H9 (cell line): Measurements from ENCODE around the gene C3orf70. TPM values are rescaled to one million over a fixed set of nuclear protein-coding genes. Genes with fewer than 3 reads are reported as not detected.

Experiments
- DNase-seq: peaks from one replicate; pipeline ENCODE4 v3.0.0-alpha.2; 2017
- H2AFZ ChIP-seq: one replicate; pipeline ENCODE4 v1.6.1; 2013; ENCODE audit warnings: mild to moderate bottlenecking, low read length, control low read depth, moderate library complexity
- H2AK5ac ChIP-seq: 2 replicates; pipeline ENCODE4 v1.6.1; 2013; ENCODE audit warnings: low read length, control low read depth, mixed read lengths; ENCODE audit not compliant: insufficient read length
- H2BK120ac ChIP-seq: one replicate; pipeline ENCODE4 v1.6.1; 2013; ENCODE audit warnings: low read depth, mild to moderate bottlenecking, low read length, control low read depth, inconsistent platforms; ENCODE audit not compliant: poor library complexity, severe bottlenecking
- H2BK12ac ChIP-seq: 2 replicates; pipeline ENCODE4 v1.6.1; 2013; ENCODE audit warnings: low read length, control low read depth, mixed read lengths, low read depth; ENCODE audit not compliant: insufficient read length
- H2BK15ac ChIP-seq: 2 replicates; pipeline ENCODE4 v1.6.1; 2013; ENCODE audit warnings: low read depth, low read length, control low read depth
- H2BK20ac ChIP-seq: one replicate; pipeline ENCODE4 v1.6.1; 2013; ENCODE audit warnings: low read depth, mild to moderate bottlenecking, low read length, control low read depth, inconsistent platforms; ENCODE audit not compliant: poor library complexity, severe bottlenecking
- H2BK5ac ChIP-seq: 2 replicates; pipeline ENCODE4 v1.6.1; 2013; ENCODE audit warnings: low read length, control low read depth, mixed read lengths; ENCODE audit not compliant: insufficient read length
- H3K14ac ChIP-seq: 2 replicates; pipeline ENCODE4 v1.6.1; 2013; ENCODE audit warnings: low read length, control low read depth; ENCODE audit not compliant: insufficient read depth
- H3K18ac ChIP-seq: 2 replicates; pipeline ENCODE4 v1.6.1; 2013; ENCODE audit warnings: low read depth, mild to moderate bottlenecking, mixed read lengths, low read length, control low read depth; ENCODE audit not compliant: insufficient read length
- H3K23ac ChIP-seq: 2 replicates; pipeline ENCODE4 v1.6.1; 2013; ENCODE audit warnings: low read length, control low read depth, mixed read lengths, low read depth; ENCODE audit not compliant: insufficient read length
- H3K23me2 ChIP-seq: 2 replicates; pipeline ENCODE4 v1.6.1; 2013; ENCODE audit warnings: low read depth, mild to moderate bottlenecking, mixed read lengths, low read length, control low read depth; ENCODE audit not compliant: insufficient read length, poor library complexity, severe bottlenecking
- H3K27ac ChIP-seq: 2 replicates; pipeline ENCODE4 v1.5.1; 2013; ENCODE audit warnings: low read length, control low read depth, mixed read lengths, low read depth; ENCODE audit not compliant: insufficient read length
- H3K27me3 ChIP-seq: 2 replicates; pipeline ENCODE4 v1.6.1; 2013; ENCODE audit warnings: low read length, control low read depth, inconsistent platforms; ENCODE audit not compliant: insufficient read depth
- H3K4ac ChIP-seq: 2 replicates; pipeline ENCODE4 v1.6.1; 2013; ENCODE audit warnings: low read depth, mild to moderate bottlenecking, control low read depth, inconsistent platforms, low read length, moderate library complexity
- H3K4me1 ChIP-seq: 2 replicates; pipeline ENCODE4 v1.6.1; 2013; ENCODE audit warnings: low read length, control low read depth, inconsistent platforms; ENCODE audit not compliant: insufficient read depth
- H3K4me2 ChIP-seq: 2 replicates; pipeline ENCODE4 v1.6.1; 2013; ENCODE audit warnings: low read length, control low read depth, mixed read lengths; ENCODE audit not compliant: insufficient read length, insufficient read depth
- H3K56ac ChIP-seq: 2 replicates; pipeline ENCODE4 v1.6.1; 2013; ENCODE audit warnings: low read depth, mild to moderate bottlenecking, mixed read lengths, low read length, control low read depth; ENCODE audit not compliant: insufficient read length
- H3K79me1 ChIP-seq: 2 replicates; pipeline ENCODE4 v1.6.1; 2013; ENCODE audit warnings: low read depth, mild to moderate bottlenecking, moderate library complexity, low read length, control low read depth, inconsistent platforms; ENCODE audit not compliant: insufficient read depth, poor library complexity, severe bottlenecking
- H3K79me2 ChIP-seq: 2 replicates; pipeline ENCODE4 v1.6.1; 2013; ENCODE audit warnings: low read length, control low read depth, inconsistent platforms; ENCODE audit not compliant: insufficient read depth
- H3K9ac ChIP-seq: 2 replicates; pipeline ENCODE4 v1.6.1; 2013; ENCODE audit warnings: low read length, control low read depth, mixed read lengths; ENCODE audit not compliant: insufficient read length; ENCODE audit errors: extremely low read depth
- H3K9me3 ChIP-seq: one replicate; pipeline ENCODE4 v1.6.1; 2013; ENCODE audit warnings: low read depth, low read length, inconsistent platforms; ENCODE audit not compliant: control insufficient read depth
- H3T11ph ChIP-seq: one replicate; pipeline ENCODE4 v1.6.1; 2013; ENCODE audit warnings: mild to moderate bottlenecking, low read length, control low read depth, inconsistent platforms
- H4K20me1 ChIP-seq: one replicate; pipeline ENCODE4 v1.6.1; 2013; ENCODE audit not compliant: control insufficient read depth, insufficient read length, insufficient read depth
- H4K5ac ChIP-seq: 2 replicates; pipeline ENCODE4 v1.6.1; 2013; ENCODE audit warnings: low read depth, mild to moderate bottlenecking, mixed read lengths, low read length, control low read depth; ENCODE audit not compliant: insufficient read length
- H4K8ac ChIP-seq: replicated peaks from 2 replicates; pipeline ENCODE4 v1.6.1; 2013; ENCODE audit warnings: low read length, control low read depth, mixed read lengths, low read depth; ENCODE audit not compliant: insufficient read length
- H4K91ac ChIP-seq: 2 replicates; pipeline ENCODE4 v1.6.1; 2013; ENCODE audit warnings: low read depth, mild to moderate bottlenecking, moderate library complexity, mixed read lengths, low read length, control low read depth; ENCODE audit not compliant: insufficient read length
- H3K27ac Mint-ChIP-seq, 3 experiments: 2 replicates in 2 of 3; 3 replicates in 1 of 3; pipeline ENCODE4 v1.8.0; 2020 to 2021; ENCODE audit warnings: mixed read lengths in 3 of 3, mild to moderate bottlenecking in 1 of 3, moderate library complexity in 1 of 3
- H3K27me3 Mint-ChIP-seq: 2 replicates; pipeline ENCODE4 v1.8.0; 2021; ENCODE audit warnings: low read depth, mild to moderate bottlenecking, moderate library complexity, mixed read lengths
- H3K36me3 Mint-ChIP-seq, 3 experiments: 2 replicates in 2 of 3; 3 replicates in 1 of 3; pipeline ENCODE4 v1.8.0; 2020 to 2021; ENCODE audit warnings: low read depth in 3 of 3, mixed read lengths in 3 of 3; ENCODE audit not compliant: insufficient read depth in 1 of 3
- H3K4me1 Mint-ChIP-seq, 2 experiments: 2 replicates each; pipeline ENCODE4 v1.8.0; 2020; ENCODE audit warnings: mixed read lengths in 2 of 2
- H3K4me3 Mint-ChIP-seq, 2 experiments: 2 replicates in 1 of 2; 3 replicates in 1 of 2; pipeline ENCODE4 v1.8.0; 2020 to 2021; ENCODE audit warnings: mild to moderate bottlenecking in 2 of 2, mixed read lengths in 2 of 2, moderate library complexity in 1 of 2
- H3K9me3 Mint-ChIP-seq, 2 experiments: 2 replicates in 1 of 2; 3 replicates in 1 of 2; pipeline ENCODE4 v1.8.0; 2020; ENCODE audit warnings: mild to moderate bottlenecking in 2 of 2, mixed read lengths in 2 of 2, moderate library complexity in 1 of 2
- WGBS: extraction: QIAGEN DNeasy Blood & Tissue Kit; methylation state at CpG from one replicate; pipeline ENCODE4 v1.1.7; 2013; ENCODE audit warnings: missing lambda C conversion rate, low lambda C conversion rate, mixed read lengths; ENCODE audit not compliant: insufficient read length; ENCODE audit errors: extremely low coverage; 5-methylcytosine and 5-hydroxymethylcytosine counted together
- total RNA-seq: library from RNA; stranded (reverse); gene quantifications from 2 replicates; pipeline ENCODE4 v1.2.1, GENCODE V29; 2021
- TF ChIP-seq, protein P1 (sequence below): fragments of 200-600 bp; sonication (generic); conservative IDR thresholded peaks from 3 replicates; pipeline ENCODE4 v1.8.0; 2021; ENCODE audit warnings: antibody characterized with exemption, mild to moderate bottlenecking

Gene C3orf70
- total RNA-seq, 1 experiment from 2014 or later, result 0.52 TPM

DNA sequence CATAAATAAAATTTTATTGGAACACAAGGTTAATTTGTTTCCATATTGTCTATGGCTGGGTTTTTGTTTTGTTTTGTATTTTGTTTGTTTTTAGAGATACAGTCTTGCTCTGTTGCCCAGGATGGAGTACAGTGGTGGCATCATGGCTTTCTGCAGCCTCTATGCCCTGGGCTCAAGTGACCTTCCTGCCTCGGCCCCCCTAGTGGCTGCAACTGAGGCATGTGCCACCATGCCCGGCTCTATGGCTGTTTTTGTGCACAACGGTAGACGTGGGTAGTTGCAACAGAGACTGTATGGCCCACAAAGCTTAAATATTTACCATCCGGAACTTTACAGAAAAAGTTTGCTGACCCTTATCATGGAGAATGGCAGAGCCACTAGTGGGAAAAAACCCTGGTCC lies 46.8 kb upstream of the C3orf70 start:
- no CpG with 5 or more reads among the region's 5 CpGs for WGBS
- Histone ChIP-seq H3K4ac (no peak overlapping the region), H4K91ac (no peak overlapping the region), H4K5ac (no peak overlapping the region), H3K79me1 (no peaks in the 10 kb centered on the region), H3K27ac (no peak overlapping the region), H2BK120ac (no peak overlapping the region), H2BK12ac (no peak overlapping the region), H3T11ph (no peak overlapping the region), H3K56ac (no peak overlapping the region), H4K20me1 (no peaks in the 10 kb centered on the region), H3K18ac (no peak overlapping the region), H3K27me3 (no peaks in the 10 kb centered on the region), H3K9ac (no peak overlapping the region), H3K23ac (no peak overlapping the region), H3K14ac (no peak overlapping the region), H2AFZ (no peak overlapping the region), H2AK5ac (no peak overlapping the region), H3K23me2 (no peaks in the 10 kb centered on the region), H2BK20ac (no peak overlapping the region), H3K79me2 (no peaks in the 10 kb centered on the region), H3K4me2 (no peak overlapping the region), H4K8ac (no peak overlapping the region), H2BK5ac (no peak overlapping the region), H3K4me1 (no peaks in the 10 kb centered on the region), H2BK15ac (no peak overlapping the region), H3K9me3 (no peaks in the 10 kb centered on the region)
- peaks cover 2% of the 10 kb centered on the region; the same call in 1 of the 2 replicates for H3K27me3 Mint-ChIP-seq
- no peak overlapping the region for H3K4me3 Mint-ChIP-seq
- TF ChIP-seq, protein P1, sequence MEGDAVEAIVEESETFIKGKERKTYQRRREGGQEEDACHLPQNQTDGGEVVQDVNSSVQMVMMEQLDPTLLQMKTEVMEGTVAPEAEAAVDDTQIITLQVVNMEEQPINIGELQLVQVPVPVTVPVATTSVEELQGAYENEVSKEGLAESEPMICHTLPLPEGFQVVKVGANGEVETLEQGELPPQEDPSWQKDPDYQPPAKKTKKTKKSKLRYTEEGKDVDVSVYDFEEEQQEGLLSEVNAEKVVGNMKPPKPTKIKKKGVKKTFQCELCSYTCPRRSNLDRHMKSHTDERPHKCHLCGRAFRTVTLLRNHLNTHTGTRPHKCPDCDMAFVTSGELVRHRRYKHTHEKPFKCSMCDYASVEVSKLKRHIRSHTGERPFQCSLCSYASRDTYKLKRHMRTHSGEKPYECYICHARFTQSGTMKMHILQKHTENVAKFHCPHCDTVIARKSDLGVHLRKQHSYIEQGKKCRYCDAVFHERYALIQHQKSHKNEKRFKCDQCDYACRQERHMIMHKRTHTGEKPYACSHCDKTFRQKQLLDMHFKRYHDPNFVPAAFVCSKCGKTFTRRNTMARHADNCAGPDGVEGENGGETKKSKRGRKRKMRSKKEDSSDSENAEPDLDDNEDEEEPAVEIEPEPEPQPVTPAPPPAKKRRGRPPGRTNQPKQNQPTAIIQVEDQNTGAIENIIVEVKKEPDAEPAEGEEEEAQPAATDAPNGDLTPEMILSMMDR, result peak; percentile 35; the same call in 1 of the 3 replicates
- no peaks in the 10 kb centered on the region for H3K36me3 Mint-ChIP-seq
- H3K4me1 Mint-ChIP-seq, result no peaks in the 10 kb centered on the region
- peaks cover 4 to 6% of the 10 kb centered on the region in 2 experiments; a peak in 3 of 5 replicates for H3K9me3 Mint-ChIP-seq
- DNase-seq, result no peak
- no peak overlapping the region for H3K27ac Mint-ChIP-seq
